Kidney glomerular epithelial cell (primary cell): ENCODE data around the gene SNX10.

Source experiments
- DNase-seq: peaks from one replicate; lab custom pipeline; 2025; lab: John Stamatoyannopoulos, UW

Gene SNX10

DNA sequence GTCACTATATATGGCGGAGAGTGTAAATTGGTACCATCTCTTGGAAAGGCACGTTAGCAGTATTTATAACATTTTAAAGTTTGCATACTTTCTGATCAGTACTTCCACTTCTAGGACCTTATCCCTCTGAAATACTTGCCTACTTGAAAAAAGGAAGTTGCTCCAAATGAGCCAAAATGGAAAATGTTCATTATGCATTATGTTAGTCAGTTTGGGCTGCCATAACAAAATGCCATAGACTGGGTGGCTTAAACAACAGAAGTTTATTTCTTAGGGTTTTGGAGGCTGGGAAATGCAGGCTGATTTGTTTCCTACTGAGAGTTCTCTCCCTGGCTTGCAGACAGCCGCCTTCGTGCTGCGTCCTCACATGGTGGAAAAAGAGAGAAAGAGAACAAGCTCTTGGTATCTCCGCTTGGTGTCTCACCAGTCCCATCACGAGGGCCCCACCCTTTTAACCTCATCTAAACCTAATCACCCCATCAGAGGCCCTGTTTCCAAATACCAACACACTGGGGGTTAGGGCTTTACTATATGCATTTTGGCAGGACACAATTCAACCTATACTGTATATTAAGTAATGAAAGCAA, 6.9 kb downstream of the SNX10 start:
- DNase-seq: no peak

DNA sequence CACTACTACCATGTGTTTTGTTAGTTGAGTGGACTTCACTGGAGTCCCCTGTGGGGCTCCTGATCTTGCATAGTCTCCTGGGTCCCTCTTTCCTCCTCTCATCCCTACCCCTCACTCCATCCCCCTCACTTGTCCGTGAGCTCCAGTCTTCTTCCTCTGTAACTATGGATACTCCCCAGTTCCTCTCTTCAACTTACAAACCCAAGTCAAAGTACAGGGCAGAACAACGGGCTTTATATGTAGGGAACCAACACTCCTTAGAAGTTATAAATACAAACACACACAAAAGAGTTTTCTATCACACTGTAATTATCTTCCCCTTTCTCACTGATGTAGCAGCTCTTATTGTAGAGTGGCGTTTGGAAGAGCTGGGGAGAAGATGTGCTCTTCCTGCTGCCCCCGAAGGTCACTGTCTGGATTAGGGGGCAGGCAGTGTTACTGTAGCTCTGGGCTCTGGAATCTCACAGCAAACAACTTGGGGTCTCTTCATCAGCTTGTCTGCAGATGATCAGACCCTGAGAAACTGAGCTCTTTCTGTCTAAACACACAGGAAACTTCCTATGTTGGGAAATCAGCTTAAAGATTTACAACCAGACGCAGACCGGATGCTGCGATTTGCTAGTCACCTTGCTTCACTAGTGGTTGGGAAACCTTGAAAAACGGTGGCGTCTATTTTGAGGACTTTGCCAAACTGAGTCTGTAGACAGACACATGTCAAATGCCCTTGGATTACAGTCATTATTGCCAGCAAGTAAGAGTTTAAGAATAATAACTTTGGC, 13.6 kb downstream of the SNX10 start:
- DNase-seq: no peak

DNA sequence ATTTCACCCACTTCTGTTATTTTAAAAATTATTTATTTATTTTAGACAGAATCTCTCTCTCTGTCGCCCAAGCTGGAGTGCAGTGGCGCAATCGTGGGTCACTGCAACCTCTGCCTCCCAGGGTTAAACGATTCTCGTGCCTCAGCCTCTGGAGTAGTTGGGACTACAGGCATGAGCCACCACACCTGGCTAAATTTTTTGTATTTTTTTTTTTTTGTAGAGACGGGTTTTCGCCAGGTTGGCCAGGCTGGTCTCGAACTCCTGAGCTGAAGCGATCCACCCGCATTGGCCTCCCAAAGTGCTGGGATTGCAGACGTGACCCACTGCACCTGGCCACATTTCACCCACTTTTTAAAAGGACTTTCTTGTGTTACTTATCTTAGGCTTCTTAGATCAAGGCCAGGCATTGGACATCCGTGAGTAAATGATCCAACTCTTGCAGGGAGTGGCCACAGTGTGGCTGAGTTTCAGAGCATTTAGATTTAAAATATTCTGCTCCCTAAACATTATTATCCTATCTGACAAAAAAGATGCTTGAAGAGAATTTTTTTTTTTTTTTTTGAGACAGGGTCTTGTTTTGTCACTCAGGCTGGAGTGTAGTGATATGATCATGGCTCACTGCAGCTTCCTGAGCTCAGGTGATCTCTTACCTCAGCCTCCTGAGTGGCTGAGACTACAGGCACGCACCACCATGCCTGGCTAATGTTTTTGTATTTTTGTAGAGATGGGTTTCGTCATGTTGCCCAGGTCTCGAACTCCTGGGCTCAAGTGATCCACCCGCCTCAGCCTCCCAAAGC, 14.4 kb downstream of the SNX10 start:
- DNase-seq: no peak

DNA sequence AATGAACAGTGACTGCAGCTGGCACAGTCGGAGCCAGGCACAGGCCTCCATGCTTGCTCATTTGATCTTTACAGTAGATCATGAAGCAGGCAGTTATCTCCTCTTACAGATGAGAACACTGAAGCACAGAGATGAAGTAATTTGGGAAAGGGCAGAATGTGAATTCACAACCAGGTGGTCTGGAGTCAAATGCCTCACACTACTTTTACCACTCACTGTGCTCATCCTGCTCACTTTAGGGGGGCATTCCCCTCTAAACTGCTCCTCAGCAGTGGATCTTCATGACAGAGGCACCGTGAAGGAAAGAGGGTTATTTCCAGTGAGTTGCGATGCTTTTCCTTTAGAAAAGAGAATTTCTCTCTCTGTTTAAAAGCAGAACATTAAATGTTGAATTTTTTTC, 15.1 kb downstream of the SNX10 start:
- no peak for DNase-seq

DNA sequence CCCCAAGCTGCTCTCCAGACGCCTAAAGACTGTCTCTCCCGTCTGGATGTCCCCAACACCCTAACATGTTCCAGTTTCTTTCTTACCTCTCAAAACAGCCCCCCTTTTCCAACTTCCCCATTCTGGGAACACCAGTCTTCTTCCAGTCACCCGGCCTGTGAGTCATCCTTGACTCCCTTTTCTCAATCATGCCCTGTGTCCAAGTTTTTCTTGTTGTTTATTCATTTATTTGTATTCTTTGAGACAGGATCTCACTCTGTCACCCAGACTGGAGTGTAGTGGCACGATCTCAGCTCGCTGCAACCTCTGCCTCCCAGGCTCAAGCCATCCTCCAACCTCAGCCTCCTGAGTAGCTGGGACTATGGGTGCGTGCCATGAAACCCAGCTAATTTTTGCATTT, 15.6 kb downstream of the SNX10 start:
- no peak for DNase-seq

DNA sequence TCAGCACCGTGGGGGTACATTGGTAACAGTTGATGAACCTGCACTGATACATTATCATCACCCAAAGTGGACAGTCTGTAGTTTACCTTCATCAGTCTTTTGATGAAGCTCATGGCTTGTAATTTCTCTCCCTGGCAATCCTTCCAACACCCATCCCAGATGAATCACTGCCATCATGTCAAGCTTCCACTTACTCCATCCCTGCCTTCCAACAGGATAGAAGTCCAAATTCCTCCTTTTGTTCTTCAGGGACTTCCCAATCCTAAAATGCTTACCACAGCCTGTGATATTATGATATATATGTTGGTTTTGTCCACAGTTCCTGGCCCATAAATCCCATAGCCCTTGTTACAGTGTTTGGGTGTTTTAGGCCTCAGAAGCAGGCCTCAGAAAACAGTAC, 16.1 kb downstream of the SNX10 start:
- DNase-seq: no peak

DNA sequence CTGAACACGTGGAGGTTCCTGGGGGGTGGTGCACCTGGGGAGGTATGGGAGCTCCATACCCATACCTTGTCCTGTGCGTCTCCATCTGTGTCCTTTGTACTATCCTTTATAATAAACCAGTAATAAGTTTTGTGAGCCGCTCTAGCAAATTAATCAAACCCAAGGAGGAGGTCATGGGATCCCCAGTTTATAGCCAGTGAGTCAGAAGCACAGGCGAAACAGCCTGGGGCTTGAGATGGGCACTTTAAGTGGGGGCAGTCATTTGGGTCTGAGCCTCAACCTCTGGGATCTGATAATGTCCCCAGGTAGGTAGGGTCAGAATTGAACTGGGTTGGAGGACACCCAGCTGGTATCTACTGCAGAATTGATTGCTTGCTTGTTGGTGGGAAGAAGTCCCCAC, 16.9 kb downstream of the SNX10 start:
- no peak for DNase-seq

DNA sequence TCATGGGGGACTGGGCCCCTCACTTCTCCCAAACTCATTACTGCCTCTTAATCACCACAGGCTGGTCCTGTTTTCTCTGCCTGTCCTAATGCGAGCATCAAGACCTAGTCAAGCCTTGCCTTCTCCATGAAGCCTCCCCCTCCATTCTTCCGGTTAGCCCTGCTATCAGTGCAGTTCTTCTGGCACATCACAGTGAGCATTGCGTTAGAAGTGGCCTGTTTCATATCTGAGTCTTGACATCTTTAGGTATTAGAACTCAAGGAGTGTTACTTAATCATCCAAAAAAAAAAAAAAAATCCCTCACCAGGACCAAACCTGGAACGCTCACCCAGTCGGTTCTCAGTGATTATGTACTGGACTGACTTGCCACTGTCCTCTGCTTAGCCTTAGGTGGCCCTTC, 17.4 kb downstream of the SNX10 start:
- DNase-seq: no peak

DNA sequence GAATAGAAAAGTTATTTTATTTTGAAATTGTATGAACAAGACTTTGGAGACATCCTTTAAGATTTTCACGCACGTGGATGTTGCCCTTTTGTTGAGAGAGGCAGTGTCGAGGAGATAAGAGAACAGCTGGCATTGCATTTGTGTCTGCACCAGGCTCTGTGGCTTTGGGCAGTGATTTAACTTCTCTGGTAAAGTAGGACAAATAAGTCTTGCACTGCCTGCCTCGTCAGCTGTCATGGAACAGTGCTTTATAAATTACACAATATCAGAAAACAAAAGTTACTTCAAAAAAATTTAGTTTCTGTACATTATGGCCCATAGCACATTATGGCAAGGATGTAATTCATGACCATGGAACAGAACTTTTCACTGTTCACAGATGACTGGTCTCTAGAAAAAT, 20.1 kb downstream of the SNX10 start:
- DNase-seq: no peak

DNA sequence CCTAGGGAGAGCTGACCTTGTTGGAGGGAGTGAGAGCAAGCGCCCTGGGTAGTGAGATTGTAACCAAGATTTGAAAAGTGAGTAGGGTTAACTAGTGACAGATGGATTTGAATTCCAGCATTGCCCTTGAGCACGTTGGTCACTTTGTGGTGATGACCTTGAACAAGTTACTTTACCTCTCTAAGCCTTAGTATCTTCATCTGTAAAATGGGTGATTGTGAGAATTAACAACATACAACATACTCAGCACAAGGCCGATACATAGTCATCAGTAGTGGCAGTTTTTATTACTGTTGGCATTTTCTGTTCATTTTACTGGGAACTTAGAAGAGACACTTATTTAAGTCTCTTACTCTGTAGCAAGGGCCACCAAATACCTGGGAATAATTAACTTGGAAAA, 25.5 kb downstream of the SNX10 start:
- no peak for DNase-seq

DNA sequence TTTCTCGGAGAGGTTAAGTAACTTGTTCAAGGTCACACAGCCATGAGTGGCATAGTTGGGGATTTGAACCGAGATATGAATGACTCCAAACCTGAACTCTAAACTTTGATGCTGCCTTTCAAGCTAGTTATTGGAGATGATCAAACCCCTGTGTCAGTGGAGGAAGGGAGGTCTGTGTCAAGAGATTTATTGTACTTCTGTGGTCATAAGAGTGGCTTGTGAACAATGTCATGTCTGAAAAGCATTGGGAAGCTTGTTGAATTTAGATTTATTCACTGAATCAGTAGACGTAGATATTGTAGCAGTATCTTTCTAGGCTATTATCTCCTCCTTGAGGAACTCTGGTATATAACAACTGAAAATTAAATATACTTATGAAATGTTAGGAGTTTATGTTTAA, 27.3 kb downstream of the SNX10 start:
- DNase-seq: no peak

DNA sequence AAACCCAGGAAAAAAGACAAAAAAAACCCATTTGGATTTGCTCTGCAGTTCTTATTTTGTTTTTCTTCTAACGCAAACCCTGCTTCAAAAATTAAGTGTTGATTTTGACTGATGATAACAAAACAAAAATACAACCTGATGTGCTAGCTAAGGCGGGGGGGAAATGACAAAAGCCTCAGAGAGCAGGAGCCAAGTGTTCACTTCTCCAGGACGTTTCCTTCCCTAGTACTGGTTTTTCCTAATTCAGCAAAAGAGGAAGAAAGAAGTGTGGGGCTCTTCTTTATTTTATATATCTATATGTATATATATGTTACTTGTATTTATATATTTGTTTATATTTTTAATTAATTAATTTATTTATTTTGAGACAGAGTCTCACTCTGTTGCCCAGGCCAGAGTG, 28.0 kb downstream of the SNX10 start:
- no peak for DNase-seq

DNA sequence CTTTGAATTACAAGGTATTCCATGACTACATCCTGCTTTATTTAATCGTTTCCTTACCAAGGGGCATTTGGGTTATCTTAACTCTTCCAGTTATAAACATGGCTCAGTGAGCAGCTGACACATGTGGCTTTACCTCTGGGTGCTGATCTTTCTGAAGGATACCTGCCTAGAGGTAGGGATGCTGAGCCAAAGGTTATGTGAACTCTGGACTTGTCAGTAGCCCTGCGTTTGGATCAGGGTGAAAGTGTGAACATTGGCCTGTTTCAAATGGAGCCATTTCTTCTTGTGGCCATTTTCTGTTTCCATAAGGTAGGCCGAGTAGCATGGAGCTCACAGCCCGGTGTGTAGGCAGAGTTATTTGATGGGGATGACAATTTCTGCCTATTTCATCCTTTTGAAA, 29.2 kb downstream of the SNX10 start:
- DNase-seq: no peak

DNA sequence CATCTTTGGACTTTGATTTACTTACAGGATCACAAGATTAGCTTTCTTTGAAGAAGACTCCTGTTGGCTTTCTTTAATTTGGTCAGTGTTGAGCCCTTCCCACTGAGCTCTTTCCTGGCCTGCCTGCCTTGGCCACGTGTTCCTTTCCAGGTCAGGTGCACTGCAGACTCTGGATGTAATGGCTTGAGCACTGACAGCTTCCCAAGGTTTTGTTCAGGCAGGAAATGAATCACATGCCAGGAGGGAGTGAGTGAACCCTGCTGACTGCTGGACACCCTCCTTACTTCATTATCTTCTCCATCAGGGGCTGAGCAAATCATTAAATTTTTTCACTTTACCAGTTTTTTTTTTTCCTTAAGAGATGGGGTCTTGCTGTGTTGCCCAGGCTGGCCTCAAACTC, 29.8 kb downstream of the SNX10 start:
- DNase-seq: peak; percentile 58

DNA sequence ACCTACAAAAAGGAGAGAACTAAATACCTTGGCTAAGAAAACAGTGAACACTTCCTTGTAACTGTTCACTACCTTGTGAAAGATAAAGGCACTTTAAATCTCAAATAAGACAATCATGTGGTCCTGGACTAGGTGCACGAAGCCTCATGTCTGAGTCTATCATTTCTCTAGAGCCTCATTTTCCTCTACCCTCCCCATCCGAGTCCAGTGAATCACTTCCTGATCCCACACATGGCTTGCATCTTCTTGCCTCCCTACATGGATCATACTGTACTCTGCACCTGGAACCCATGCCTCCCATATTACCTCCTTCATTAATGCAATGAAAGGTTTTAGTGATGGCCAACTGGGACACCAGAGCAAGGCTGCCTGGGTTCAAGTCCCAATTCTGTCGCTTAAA, 34.5 kb downstream of the SNX10 start:
- no peak for DNase-seq

DNA sequence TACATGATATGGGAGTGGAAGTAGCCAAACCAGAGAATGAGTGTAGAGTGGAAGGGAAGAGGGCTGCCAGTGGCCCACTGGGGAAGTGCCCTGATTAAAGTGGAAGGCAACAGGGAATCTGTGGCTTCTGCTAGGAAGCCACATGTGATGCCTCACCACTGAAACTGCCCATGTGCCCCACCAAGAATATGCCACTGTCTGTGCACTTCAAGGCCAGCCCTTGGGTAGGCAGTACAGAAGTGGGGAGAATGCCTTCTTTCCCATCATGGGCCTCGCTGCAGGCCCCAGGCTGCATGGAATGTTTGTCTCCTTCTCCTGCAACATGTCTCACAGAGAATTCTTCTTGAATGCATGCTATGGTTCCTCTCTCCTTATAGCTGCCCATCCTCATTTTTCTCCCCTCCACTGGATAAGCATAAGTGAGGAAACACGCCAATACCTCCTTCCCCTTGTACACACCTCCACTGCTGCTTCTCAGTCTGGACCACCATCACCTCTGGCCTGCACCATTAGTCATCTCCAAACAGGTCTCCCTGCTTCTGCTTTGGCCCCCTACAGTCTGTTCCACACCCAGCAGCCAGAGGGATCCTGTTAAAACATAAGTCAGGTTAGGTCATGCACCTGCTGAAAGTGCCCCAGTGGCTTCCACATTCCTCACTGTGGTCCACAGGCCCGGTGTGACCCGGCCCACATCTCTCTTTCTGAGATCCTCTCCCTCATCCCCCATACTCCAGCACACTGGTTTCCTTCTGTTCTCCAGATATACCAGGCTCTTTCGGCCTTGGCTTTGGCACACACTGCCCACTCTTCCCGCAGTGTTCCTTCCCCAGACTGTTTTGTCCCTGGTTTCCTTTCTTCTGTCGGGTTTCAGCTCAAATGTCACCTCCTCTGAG, 37.1 kb downstream of the SNX10 start:
- no peak for DNase-seq

DNA sequence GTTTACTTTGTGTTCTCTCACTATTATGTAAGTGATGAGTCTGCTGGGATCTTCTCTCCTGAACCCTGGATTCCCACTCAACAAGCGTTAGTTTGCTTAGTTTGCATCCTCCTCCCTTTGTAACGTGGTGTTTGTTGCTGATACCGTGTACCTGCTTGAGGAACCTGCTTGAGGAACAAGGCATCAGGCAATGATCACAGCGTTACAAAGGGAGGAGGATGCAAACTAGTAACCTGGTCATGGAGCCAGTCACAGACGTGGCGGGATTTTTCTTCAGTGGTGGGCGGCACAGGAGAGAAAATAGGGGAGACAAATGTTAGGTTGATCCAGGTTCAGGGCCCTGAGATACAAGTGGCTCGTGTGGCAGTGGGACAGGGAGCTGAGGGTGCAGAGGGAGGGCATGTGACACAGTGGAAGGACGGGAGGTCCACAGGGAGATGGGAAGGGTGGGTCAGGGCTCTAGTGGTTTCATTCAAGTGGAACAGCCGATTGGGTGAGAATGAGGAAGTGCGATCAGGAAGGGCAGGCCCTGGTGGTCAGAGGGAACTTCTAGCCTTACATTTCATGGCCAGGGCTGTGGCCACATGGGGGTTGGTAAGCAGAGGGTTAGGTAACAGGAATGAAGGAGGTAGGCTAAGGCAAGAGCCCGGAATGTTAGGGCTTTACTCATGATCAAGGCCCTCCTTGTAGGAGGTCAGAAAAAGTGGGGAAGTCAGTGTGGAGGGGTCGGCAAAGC, 38.0 kb downstream of the SNX10 start:
- peak; percentile 35 for DNase-seq

DNA sequence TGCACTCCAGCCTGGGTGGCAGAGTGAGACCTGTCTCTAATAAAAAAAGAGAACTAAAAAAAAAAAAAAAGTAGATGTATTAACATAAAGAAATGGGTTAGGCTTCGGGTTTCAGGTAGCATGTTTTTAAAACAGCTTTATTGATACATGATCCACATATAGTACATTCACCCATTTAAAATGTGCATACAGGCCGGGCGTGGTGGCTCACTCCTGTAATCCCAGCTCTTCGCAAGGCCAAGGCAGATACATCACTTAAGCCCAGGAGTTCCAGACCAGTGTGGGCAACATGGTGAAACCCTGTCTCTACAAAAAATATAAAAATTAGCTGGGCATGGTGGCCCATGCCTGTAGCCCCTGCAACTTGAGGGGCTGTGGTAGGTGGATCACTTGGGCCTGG, 39.5 kb downstream of the SNX10 start:
- DNase-seq: no peak

DNA sequence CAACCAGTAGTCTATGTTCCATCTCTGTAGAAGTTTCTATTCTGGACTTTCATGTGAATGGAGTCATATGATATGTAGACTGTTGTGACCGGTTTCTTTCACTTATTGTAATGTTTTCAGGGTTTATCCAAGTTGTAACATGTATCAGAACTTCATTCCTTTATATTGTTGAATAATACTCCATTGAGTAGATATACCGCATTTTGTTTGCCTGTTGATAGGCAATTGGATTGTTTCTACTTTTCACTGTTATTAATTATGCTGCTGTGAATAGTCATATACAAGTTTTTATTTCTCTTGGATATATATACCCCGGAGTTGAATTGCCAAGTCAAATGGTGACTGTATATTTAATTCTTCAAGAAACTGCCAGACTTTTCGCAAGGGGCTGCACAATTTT, 40.1 kb downstream of the SNX10 start:
- DNase-seq: no peak

DNA sequence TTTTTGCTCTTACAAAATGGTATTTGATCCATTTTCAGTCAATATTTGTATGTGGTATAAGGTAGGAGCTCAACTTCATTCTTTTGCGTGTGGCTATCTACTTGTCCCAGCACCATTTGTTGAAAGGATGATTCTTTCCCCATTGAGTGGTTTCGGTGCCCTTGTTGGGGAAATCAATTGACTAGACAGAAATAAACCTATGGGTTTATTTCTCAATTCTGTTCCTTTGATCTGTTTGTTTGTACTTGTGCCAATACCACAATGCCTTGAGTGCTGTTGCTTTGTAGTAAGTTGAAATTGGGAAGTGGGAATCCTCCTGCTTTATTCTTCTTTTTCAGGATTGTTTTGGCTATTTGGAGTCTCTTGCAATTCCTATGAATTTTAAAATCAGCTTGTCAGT, 41.0 kb downstream of the SNX10 start:
- DNase-seq: no peak

DNA sequence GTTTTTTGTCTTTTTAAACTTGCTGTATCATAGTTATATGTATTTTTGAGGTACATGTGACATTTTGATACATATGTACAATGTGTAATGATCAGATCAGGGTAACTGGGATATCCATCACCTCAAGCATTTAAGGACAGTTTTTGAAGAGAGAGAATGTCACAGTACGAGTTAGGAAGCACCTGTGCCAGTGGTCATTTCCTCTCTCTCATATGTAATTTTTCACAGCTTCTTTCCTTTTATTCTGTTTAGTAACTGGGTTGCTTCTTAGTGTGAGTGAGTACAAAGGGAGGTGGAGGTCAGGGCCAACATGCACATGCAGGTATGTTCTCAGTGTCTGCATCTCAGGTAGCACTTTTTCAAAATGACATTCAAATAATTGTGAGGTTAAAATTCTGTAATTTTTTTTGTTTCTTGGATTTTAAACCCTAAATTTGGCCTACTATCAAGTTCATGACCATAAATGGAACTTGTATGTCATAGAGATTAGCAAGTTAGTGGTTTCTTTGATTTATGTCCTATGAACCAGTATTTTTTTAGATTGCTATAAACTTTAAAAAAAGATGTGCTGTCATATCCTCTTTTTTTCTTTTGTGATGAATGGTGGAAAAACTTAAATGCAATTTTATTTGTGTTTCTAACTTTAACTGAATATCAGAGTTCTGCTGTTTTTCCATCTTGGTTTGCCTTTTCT, 42.7 kb downstream of the SNX10 start:
- no peak for DNase-seq
